ENCODE measurements around the gene CDH23. TPM values are rescaled to one million over a fixed set of nuclear protein-coding genes. Genes with fewer than 3 reads are reported as not detected.

The CDH23 gene
- total RNA-seq, 1 experiment from 2014 or later, result 0.03 TPM

DNA sequence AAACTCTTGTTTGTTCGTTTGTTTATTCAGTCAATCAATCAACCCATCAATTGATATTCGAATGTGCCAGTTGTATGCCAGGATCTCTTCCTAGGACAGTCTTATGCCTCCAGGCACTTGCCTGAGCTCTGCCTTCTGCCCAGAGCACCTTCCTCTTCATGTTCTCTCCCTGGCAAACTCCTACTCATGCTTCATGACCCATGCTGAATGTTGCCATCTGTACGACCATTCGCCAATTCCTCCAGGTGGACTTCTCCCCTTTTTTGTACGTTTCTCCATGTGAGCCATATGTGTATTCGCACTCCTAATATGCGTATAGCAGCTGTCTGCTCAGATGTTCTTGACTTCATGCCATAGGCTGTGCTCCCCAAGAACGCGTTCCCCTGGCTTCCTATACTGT, 180.1 kb downstream of the CDH23 start:
- in situ Hi-C loops (cut with HindIII; ENCODE audit: low pct_unique_long_range_greater_than_20kb, low sequenced_read_pairs), result no loop called here
- DNase-seq (ENCODE audit: low read depth), result no peak

DNA sequence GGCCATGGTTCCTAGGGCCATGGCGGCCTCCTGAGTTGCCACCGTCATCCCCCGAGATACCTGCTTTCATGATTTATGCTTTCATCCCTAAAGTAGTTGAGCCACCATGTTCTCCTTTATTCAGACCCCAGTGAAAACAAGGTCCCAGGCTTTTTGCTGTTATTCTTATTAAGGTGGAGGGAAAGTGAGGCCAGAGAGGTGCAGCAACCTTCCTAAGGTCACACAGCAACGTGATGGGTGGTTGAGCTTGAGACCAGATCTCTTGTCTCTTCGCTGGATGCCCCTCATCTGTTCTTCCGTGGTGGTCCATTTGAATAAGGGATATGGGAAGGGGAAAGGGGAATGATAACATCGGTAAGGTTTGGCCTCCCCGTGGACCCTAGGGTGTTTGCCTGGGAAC, 180.6 kb downstream of the CDH23 start:
- no peak for DNase-seq (ENCODE audit: low read depth)
- in situ Hi-C loops (cut with HindIII; ENCODE audit: low pct_unique_long_range_greater_than_20kb, low sequenced_read_pairs), result no loop called here

DNA sequence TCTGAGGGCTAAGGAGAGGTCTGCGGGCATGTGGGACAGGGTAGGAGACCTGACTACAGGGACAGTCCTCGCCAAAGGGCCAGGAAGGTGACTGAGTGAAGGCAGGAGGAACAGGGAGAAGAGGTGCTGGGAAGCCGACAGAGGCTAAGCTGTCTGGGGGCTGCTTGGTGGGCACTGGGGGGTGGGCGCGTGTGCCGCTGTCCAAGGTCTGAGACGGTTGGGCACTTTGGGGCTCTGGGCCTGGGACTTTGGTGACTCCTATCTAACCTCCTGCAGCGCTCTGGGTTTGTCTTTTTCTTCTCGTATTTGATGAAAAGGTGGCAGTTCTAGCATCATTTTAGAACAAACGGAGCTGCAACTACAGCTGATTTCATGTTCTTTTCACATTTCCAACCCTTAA, 181.3 kb downstream of the CDH23 start:
- in situ Hi-C loops (cut with HindIII; ENCODE audit: low pct_unique_long_range_greater_than_20kb, low sequenced_read_pairs), result no loop called here
- DNase-seq (ENCODE audit: low read depth), result no peak

- in situ Hi-C loops (cut with HindIII; ENCODE audit: low pct_unique_long_range_greater_than_20kb, low sequenced_read_pairs), result no loop called here
- DNase-seq (ENCODE audit: low read depth), result no peak
Measured at GRCh38 chr10:71579668-71580067, 182.9 kb downstream of the CDH23 start.

- DNase-seq (ENCODE audit: low read depth), result no peak
- in situ Hi-C loops (cut with HindIII; ENCODE audit: low pct_unique_long_range_greater_than_20kb, low sequenced_read_pairs), result no loop called here
Measured at GRCh38 chr10:71580415-71580814, 183.7 kb downstream of the CDH23 start.

DNA sequence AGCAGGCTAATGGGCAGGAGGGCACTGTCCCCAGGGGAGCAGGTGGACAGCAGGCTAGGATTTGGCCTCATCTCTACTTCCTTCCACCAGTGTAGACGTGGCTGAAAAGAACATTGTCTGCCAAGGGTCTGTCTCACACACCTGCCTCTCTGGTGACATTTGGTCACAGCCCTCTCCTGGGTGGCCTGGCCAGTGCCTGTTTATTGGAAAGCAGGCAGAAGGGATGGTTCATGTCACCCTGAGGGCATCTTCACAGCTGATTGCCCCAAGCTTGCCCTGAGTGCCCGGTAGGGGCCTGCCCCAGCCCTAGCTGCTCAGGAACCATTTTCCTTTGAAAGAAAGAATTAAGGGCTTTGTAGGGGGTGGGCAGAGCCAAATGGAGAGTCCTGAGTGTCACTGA, 184.2 kb downstream of the CDH23 start:
- in situ Hi-C loops (cut with HindIII; ENCODE audit: low pct_unique_long_range_greater_than_20kb, low sequenced_read_pairs), result no loop called here
- no peak for DNase-seq (ENCODE audit: low read depth)

DNA sequence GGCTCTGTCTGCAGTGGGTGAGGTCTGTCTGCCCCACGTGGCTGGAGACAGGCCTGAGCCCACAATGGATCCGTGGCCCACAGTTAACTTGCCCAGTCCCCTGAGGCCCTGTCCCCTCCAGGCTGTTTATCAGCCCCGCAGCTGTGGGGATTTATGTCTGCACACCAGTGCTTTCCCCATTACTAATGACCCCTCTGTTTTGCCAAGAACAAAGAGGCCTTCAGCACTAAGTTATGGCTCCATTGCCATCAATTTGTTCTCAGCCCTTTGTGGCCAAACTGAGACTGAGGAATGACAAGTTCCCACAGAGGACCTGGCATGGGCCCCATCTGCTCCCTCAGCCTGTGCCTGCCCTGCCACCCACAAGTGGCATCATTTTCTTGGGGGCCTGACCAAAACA, 184.7 kb downstream of the CDH23 start:
- no peak for DNase-seq (ENCODE audit: low read depth)
- in situ Hi-C loops (cut with HindIII; ENCODE audit: low pct_unique_long_range_greater_than_20kb, low sequenced_read_pairs), result no loop called here

- in situ Hi-C loops (cut with HindIII; ENCODE audit: low pct_unique_long_range_greater_than_20kb, low sequenced_read_pairs), result no loop called here
- peak; percentile 26 for DNase-seq (ENCODE audit: low read depth)
Measured at GRCh38 chr10:71582019-71582418, 185.3 kb downstream of the CDH23 start.

DNA sequence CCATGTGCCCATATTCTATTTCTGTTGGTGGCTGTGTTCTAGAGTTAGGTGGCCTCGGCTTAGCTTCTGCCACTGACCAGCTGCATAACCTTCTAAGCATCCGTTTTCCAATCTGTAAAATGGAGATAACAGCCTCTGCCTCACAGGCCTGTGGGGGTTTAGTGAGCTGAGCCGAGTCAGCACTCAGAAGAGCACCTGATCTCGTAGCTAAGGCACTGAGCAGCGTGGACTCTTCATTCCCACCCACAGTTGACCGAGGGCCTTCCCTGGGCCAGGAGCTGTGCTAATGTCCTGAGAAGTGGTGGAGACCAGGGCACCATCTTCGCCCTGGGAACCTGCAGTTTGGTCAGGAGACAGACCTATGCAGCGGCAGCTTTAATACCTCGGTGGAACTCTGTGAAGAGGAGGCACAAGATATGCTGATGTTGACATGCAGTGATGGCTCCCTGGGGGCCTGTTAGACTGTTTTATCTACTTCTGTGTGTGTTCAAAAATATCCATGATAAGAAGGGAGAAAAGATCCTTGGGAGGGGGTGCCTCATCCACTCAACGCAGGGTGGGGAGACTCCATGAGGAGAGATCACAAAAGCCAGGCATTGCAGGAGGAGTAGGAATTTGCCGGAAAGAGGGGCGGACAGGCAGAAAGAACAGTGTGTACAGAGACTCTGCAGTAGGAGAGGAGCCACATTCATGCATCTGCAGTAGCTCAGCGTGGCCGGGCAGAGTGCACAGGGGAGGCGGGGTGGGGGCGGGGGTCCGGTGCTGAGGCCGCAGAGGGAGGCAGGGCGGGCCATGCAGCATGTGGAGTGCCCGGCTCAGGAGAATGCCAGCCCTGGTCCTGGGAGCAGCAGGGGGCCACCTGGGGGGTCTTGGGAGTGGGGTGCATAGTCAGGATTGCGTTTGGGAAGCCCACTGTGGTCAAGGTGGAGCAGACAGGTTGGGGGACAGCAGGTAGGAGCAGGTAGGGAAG, 186.1 kb downstream of the CDH23 start:
- in situ Hi-C loops (cut with HindIII; ENCODE audit: low pct_unique_long_range_greater_than_20kb, low sequenced_read_pairs), result no loop called here
- DNase-seq (ENCODE audit: low read depth), result no peak

DNA sequence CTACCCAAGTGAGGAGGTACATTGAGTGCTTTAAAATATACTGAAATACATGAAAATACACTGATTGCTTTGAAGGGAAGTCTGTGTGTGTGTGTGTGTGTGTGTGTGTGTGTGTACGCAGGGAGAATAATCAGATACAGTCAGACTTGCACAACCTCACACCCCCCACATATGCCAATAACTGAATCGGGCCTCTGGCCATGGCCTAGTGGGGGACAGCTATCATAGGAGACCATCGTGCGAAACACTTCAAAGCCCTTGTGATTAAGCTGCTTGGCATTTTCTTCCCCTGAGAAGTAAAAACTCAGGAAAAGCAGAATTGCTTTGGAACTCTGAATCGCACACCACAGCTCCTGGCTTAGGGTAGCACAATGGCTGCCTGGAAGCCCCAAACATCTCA, 187.7 kb downstream of the CDH23 start:
- in situ Hi-C loops (cut with HindIII; ENCODE audit: low pct_unique_long_range_greater_than_20kb, low sequenced_read_pairs), result no loop called here
- DNase-seq (ENCODE audit: low read depth), result no peak

DNA sequence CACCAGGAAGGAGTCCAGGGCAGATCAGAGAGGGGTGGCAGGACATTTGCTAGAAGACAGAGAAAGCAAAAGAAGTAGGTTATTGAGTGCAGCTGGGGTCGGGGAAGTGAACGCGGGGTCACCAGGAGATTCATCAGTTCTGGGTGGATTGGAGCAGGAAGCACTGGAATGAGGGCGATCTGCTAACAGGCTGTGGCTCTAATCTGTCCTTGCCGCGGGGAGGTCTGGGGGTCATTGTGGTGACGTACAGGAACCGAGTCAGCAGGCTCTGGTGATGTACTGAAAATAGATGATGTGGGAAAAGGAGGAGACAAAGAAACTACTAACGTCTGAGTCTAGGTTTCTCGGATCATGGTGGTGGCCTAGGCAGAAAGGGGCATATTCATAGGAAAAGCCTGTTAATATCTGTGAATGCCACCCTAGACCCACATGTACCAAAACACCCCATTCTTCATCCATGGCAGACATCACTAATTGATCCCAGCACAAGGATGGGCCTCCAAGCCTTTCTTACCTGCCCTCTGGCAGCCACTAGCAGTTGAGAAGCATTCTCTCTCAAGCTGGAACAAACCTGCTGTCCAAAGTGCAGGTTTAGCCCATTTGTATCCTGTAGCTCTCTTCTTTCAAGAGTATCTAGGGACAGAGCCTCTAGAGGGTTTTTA, 188.3 kb downstream of the CDH23 start:
- in situ Hi-C loops (cut with HindIII; ENCODE audit: low pct_unique_long_range_greater_than_20kb, low sequenced_read_pairs), result no loop called here
- no peak for DNase-seq (ENCODE audit: low read depth)

DNA sequence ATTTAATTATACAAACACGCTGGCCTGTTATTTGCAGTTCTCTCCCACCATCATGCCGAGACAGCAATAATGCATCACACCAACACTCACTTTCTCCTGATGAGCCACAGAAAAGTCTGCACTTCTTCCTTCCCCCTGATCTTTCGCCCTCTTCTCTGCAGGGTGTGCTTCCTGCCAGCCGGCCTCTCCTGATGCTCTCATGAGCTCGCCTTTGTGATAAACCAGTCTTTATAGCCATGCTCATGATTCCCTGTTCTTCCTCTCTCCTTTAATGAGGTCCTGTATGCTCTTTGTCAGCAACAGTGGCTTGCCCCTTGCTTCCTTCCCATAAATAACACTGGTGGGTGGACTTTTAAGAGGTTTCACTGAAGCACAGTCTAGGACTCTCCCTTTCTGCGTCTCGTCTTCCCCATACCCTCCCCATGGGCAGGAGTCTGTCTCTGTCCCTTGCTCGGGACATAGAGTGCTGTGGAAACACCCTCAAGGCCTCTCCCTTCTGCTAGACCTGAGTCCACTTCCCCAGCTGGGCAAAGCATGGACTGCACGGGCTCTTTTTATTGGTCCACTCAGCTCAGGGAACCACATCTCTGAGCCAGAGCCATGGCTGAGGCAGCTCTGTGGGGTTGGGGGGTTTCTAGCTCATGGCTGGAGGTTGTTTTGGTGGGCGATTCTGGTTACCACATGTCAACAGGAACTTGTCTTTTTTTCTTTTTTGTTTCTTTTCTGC, 189.0 kb downstream of the CDH23 start:
- in situ Hi-C loops (cut with HindIII; ENCODE audit: low pct_unique_long_range_greater_than_20kb, low sequenced_read_pairs), result no loop called here
- no peak for DNase-seq (ENCODE audit: low read depth)

- in situ Hi-C loops (cut with HindIII; ENCODE audit: low pct_unique_long_range_greater_than_20kb, low sequenced_read_pairs), result no loop called here
- DNase-seq (ENCODE audit: low read depth), result no peak
Measured at GRCh38 chr10:71587941-71588573, 191.3 kb downstream of the CDH23 start.

DNA sequence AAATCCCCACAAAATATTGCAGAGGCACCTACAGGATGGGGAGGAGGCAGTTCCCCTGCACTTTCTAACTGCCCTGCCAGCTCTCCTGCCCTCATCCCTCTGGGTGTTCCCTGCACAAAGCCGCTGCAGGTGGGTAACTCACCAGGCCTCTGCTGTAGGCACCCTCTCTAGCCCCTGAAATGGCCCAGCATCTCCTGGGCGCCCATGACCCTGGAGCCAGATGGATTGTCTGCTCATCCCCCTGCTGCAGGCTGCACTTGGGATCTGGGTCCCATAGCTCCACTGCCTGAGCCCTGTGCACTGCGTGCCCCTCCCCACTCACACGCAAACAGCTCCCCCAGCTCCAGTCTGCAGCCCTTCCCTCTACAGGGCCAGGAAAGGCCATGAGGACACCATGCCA, 192.0 kb downstream of the CDH23 start:
- in situ Hi-C loops (cut with HindIII; ENCODE audit: low pct_unique_long_range_greater_than_20kb, low sequenced_read_pairs), result no loop called here
- DNase-seq (ENCODE audit: low read depth), result no peak

GRCh38 chr10:71589617-71590551, 193.2 kb downstream of the CDH23 start:
- DNase-seq (ENCODE audit: low read depth), result no peak
- in situ Hi-C loops (cut with HindIII; ENCODE audit: low pct_unique_long_range_greater_than_20kb, low sequenced_read_pairs), result no loop called here

- DNase-seq (ENCODE audit: low read depth), result no peak
- in situ Hi-C loops (cut with HindIII; ENCODE audit: low pct_unique_long_range_greater_than_20kb, low sequenced_read_pairs), result no loop called here
Measured at GRCh38 chr10:71590781-71591350, 194.1 kb downstream of the CDH23 start.

GRCh38 chr10:71594934-71595571, 198.3 kb downstream of the CDH23 start:
- in situ Hi-C loops (cut with HindIII; ENCODE audit: low pct_unique_long_range_greater_than_20kb, low sequenced_read_pairs), result no loop called here
- no peak for DNase-seq (ENCODE audit: low read depth)

All from Caki2 (cell line).